HepG2 (cell line): ENCODE data around the gene PRSS33. TPM values are rescaled to one million over a fixed set of nuclear protein-coding genes. Genes with fewer than 3 reads are reported as not detected.

ENCODE experiments used
- AGO1 ChIP-seq: fragments of 200-400 bp; formaldehyde crosslinking; IDR thresholded peaks from 2 replicates; pipeline ENCODE4 v1.6.1; 2017; ENCODE audit warnings: mild to moderate bottlenecking, low read depth, low read length, moderate library complexity; ENCODE audit not compliant: poor library complexity, severe bottlenecking
- AGO2 ChIP-seq: fragments of 200-400 bp; formaldehyde crosslinking; optimal IDR thresholded peaks from 2 replicates; pipeline ENCODE3; 2017; ENCODE audit warnings: mild to moderate bottlenecking, low read depth, low read length, moderate library complexity
- CBX5 ChIP-seq: sonication (generic); formaldehyde crosslinking; IDR thresholded peaks from 2 replicates; pipeline ENCODE4 v1.4.0; 2020; ENCODE audit warnings: missing genetic modification reagents, borderline replicate concordance
- CREM ChIP-seq, 2 experiments: sonication (generic) in 1 of 2; formaldehyde crosslinking in 1 of 2; IDR thresholded peaks; 2 replicates each; pipeline versions ENCODE4 v1.4.0 to v1.6.1; 2016 to 2020; ENCODE audit warnings: antibody characterized with exemption in 1 of 2, mild to moderate bottlenecking in 1 of 2, missing genetic modification reagents in 1 of 2
- DR1 ChIP-seq: sonication (generic); formaldehyde crosslinking; IDR thresholded peaks from 2 replicates; pipeline ENCODE4 v1.8.0; 2021; ENCODE audit warnings: mild to moderate bottlenecking, missing genetic modification reagents, inconsistent platforms
- GLI4 ChIP-seq: sonication (generic); formaldehyde crosslinking; IDR thresholded peaks from 2 replicates; pipeline ENCODE4 v1.5.1; 2020; ENCODE audit warnings: missing genetic modification reagents, mild to moderate bottlenecking, moderate library complexity, borderline replicate concordance
- HOXA7 ChIP-seq: sonication (generic); formaldehyde crosslinking; IDR thresholded peaks from 2 replicates; pipeline ENCODE4 v1.8.1; 2022; ENCODE audit warnings: mild to moderate bottlenecking, missing genetic modification reagents, moderate library complexity
- ISX ChIP-seq: sonication (generic); formaldehyde crosslinking; conservative IDR thresholded peaks from 2 replicates; pipeline ENCODE4 v1.5.0; 2020; ENCODE audit warnings: missing genetic modification reagents
- MAZ ChIP-seq, 2 experiments: sonication (generic) in 1 of 2; formaldehyde crosslinking in 1 of 2; IDR thresholded peaks; 2 replicates each; pipeline versions ENCODE4 v1.5.0 to v1.6.1; 2012 to 2020; ENCODE audit warnings: low read depth in 2 of 2, mild to moderate bottlenecking in 2 of 2, borderline replicate concordance in 1 of 2, improper control_type of control experiment in 1 of 2, low read length in 1 of 2, missing genetic modification reagents in 1 of 2, moderate library complexity in 1 of 2
- MLLT10 ChIP-seq: sonication (generic); formaldehyde crosslinking; IDR thresholded peaks from 2 replicates; pipeline ENCODE4 v1.4.0; 2020; ENCODE audit warnings: missing genetic modification reagents
- NFIB ChIP-seq: sonication (generic); formaldehyde crosslinking; IDR thresholded peaks from 2 replicates; pipeline ENCODE4 v1.9.0; 2021; ENCODE audit warnings: missing genetic modification reagents, mild to moderate bottlenecking, borderline replicate concordance
- NR1H2 ChIP-seq: sonication (generic); formaldehyde crosslinking; IDR thresholded peaks from 2 replicates; pipeline ENCODE4 v1.8.1; 2022; ENCODE audit warnings: low read depth, missing genetic modification reagents, borderline replicate concordance
- RELA ChIP-seq: sonication (generic); formaldehyde crosslinking; IDR thresholded peaks from 2 replicates; pipeline ENCODE4 v1.4.0; 2020; ENCODE audit warnings: missing genetic modification reagents
- SOX13 ChIP-seq, 3 experiments: fragments of 450-650 bp in 1 of 3; sonication (generic) in 1 of 3; formaldehyde crosslinking in 1 of 3; IDR thresholded peaks in 2 of 3; conservative IDR thresholded peaks in 1 of 3; 2 replicates each; pipeline versions ENCODE4 v1.5.0 to v1.6.1; 2016 to 2020; ENCODE audit warnings: antibody characterized with exemption in 1 of 3, mild to moderate bottlenecking in 1 of 3, missing compliant biosample characterization in 1 of 3, missing genetic modification reagents in 1 of 3, moderate library complexity in 1 of 3
- SRY ChIP-seq: sonication (generic); formaldehyde crosslinking; IDR thresholded peaks from 2 replicates; pipeline ENCODE4 v1.8.0; 2022; ENCODE audit warnings: mild to moderate bottlenecking, missing genetic modification reagents
- STAT5B ChIP-seq: sonication (generic); formaldehyde crosslinking; IDR thresholded peaks from 2 replicates; pipeline ENCODE4 v1.4.0; 2020; ENCODE audit warnings: missing genetic modification reagents
- ZNF180 ChIP-seq: sonication (generic); formaldehyde crosslinking; IDR thresholded peaks from 2 replicates; pipeline ENCODE4 v1.4.0; 2020; ENCODE audit warnings: low read depth, missing genetic modification reagents, borderline replicate concordance
- ZNF224 ChIP-seq: sonication (generic); formaldehyde crosslinking; IDR thresholded peaks from 2 replicates; pipeline ENCODE4 v1.5.0; 2020; ENCODE audit warnings: mild to moderate bottlenecking, missing genetic modification reagents
- ZNF318 ChIP-seq: sonication (generic); formaldehyde crosslinking; IDR thresholded peaks from 2 replicates; pipeline ENCODE4 v1.4.0; 2020; ENCODE audit warnings: mild to moderate bottlenecking, missing genetic modification reagents
- ZNF414 ChIP-seq: sonication (generic); formaldehyde crosslinking; IDR thresholded peaks from 2 replicates; pipeline ENCODE4 v1.5.0; 2020; ENCODE audit warnings: missing genetic modification reagents
- ZNF543 ChIP-seq: sonication (generic); formaldehyde crosslinking; IDR thresholded peaks from 2 replicates; pipeline ENCODE4 v1.4.0; 2020; ENCODE audit warnings: mild to moderate bottlenecking, missing genetic modification reagents
- polyA plus RNA-seq, 8 experiments: library from polyadenylated mRNA; depleted of rRNA in 3 of 8; stranded (reverse) in 7 of 8; unstranded in 1 of 8; fragments of >200 nt; fragmentation: Illumina TruSeq in 4 of 8; extraction: Trizol in 4 of 8; gene quantifications; 2 replicates each; pipeline versions ENCODE4 v1.2.1 to v1.2.3, GENCODE V29; 2011 to 2016; ENCODE audit warnings: low read depth in 4 of 8, missing spikeins in 1 of 8, mixed read lengths in 1 of 8; ENCODE audit not compliant: insufficient read depth in 1 of 8
- total RNA-seq, 5 experiments: library from RNA; depleted of rRNA; stranded (reverse); fragments of >200 nt; fragmentation: Illumina TruSeq; extraction: Trizol; gene quantifications; 2 replicates each; pipeline ENCODE4 v1.2.3, GENCODE V29; 2016; ENCODE audit warnings: low read depth in 1 of 5

PRSS33 gene
- total and polyA plus RNA-seq, 2 of the 13 experiments (the other 11 are each of a cell fraction or from before 2014, with no cell fraction given): not detected

GRCh38 chr16:2751577-2752034 is 35.8 kb downstream of the PRSS33 start (continued):
- TF ChIP-seq ZNF318 (CRISPR knock-in tag) (no peak; the same call in 1 of the 2 replicates), SOX13 (IDR thresholded peaks at IDR 0.05) (no peak), SOX13 (CRISPR knock-in tag; conservative IDR thresholded peaks at IDR 0.05 in 1 of 2, IDR thresholded peaks at IDR 0.05 in 1 of 2) (no peak; a peak in 1 of 4 replicates), MAZ (IDR thresholded peaks at IDR 0.05; ENCODE audit: borderline replicate concordance, low read depth, low read length) (0 out of 2 replicates have a peak, but pooled peaks have one; percentile 51), MAZ (CRISPR knock-in tag; IDR thresholded peaks at IDR 0.05; ENCODE audit: low read depth) (no peak), RELA (no peak), CREM (IDR thresholded peaks at IDR 0.05) (no peak), CREM (CRISPR knock-in tag; IDR thresholded peaks at IDR 0.05) (no peak), STAT5B (no peak), NR1H2 (CRISPR knock-in tag) (no peak), MLLT10 (0 out of 2 replicates have a peak, but pooled peaks have one; percentile 57), GLI4 (CRISPR knock-in tag) (no peak), ZNF543 (CRISPR knock-in tag) (no peak), AGO2 (no peak), NFIB (CRISPR knock-in tag) (no peak), CBX5 (CRISPR knock-in tag) (no peak), DR1 (CRISPR knock-in tag) (no peak), ZNF224 (CRISPR knock-in tag) (no peak), ZNF180 (no peak), HOXA7 (CRISPR knock-in tag) (no peak), ISX (CRISPR knock-in tag) (no peak), ZNF414 (no peak; the same call in 1 of the 2 replicates), SRY (no peak; the same call in 1 of the 2 replicates), AGO1 (no peak)
